AG20443 (cell line): Measurements from ENCODE around the gene C14orf93.

ENCODE experiments used
- DNase-seq: peaks from one replicate; pipeline ENCODE4 v3.0.0; 2012; ENCODE audit warnings: low spot score, mixed read lengths

Gene C14orf93

DNA sequence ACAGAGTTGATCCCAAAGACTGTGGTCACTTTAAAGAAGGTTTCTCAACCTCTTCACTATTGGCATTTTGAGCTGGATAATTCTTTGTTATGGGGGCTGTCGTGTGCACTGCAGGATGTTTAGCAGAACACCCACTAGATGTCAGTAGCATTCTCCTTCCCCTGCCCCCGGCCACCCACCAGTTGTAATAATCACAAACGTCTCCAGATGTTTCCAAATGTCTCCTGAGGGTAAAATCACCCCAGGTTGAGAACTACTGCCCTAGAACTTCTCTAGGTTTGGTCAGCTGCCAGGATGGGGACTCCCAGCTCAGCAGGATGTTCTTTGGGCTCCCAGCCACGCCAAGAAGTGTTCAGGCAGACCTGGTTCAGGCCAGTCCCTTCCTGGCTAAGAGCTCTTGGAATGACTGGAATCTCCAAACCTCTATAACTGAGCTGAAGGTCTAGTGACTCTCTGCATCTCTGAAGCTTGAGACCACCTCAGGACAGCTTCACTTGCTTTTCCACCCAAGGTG, 15.1 kb downstream of the C14orf93 start:
- DNase-seq = peak; percentile 51

DNA sequence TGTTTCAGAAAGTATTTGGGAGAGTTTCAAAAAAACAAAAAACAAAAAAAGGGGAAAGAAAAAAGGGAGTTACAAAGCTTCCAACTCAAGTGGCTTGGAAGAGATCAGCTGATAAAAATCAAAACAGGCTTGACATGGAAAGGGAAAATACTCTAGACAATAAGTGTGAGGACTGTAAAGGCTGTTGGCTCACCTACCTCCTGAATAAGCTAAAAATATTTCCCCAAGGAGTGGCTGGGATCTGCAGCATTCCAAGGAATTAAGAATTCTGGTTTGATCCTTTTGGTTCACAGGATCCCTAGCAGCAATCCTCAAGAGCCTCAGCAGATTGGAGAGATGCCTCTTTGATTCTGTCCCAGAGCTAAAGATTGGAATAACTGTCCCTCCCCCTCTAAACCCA, 16.4 kb downstream of the C14orf93 start:
- no peak for DNase-seq

DNA sequence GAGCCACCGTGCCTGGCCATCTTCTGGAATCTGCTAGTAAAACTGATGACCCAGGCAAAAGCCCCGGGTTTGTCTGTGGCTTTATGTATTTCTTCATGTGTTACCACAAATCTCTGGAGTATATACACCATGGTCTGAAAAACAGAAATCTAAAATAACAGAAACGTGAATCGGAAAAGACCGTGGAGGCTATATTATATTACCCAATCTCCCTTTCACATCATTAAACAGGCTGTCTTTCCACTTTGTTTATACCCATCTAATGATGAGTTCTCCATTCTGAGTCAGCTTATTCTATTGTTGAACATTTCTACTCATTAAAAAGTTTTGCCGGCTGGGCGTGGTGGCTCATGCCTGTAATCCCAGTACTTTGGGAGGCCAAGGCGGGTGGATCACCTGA, 18.1 kb downstream of the C14orf93 start:
- no peak for DNase-seq

GRCh38 chr14:22987291-22987690, 22.7 kb downstream of the C14orf93 start:
- DNase-seq = no peak

GRCh38 chr14:22986508-22987054, 23.4 kb downstream of the C14orf93 start:
- peak; percentile 83 for DNase-seq

GRCh38 chr14:22985894-22986507, 23.9 kb downstream of the C14orf93 start:
- DNase-seq = no peak

GRCh38 chr14:22984959-22985658, 24.8 kb downstream of the C14orf93 start:
- no peak for DNase-seq

GRCh38 chr14:22982477-22983245, 27.3 kb downstream of the C14orf93 start, which contains the start of gene AJUBA:
Gene AJUBA, minus strand, starts transcription at chr14:22982551. Its CDS starts 285 bp downstream, at chr14:22982266.
- peak; percentile 95 for DNase-seq

DNA sequence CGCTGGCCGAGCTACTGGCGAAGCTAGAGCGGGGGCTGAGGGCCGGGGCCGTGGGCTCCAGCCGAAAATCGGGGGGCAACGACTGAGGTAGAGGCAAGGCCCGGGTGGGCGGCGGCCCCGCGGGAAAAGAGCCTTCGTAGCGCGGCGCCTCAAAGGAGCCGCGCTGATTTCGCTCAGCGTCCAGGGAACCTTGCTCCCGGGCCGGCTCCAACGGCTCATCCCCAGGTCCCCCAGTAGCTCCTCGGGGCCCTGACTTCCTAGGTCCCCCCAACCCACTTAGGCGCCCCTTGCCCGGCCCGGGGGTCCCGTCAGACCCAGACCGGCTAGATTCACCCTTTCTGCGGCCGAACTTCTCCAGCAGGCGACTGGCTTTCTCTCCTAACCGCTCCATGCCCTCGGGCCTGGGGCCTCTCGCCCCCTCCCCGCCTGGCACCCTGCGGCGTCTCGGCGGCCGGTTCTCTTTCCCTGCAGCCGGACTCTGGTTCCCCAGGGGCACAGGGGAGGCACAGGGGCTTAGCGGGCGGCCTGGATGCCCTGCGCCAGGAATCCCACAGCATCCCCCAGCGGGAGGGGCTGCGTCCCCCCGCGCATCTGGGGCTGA, 28.0 kb downstream of the C14orf93 start:
- no peak for DNase-seq

DNA sequence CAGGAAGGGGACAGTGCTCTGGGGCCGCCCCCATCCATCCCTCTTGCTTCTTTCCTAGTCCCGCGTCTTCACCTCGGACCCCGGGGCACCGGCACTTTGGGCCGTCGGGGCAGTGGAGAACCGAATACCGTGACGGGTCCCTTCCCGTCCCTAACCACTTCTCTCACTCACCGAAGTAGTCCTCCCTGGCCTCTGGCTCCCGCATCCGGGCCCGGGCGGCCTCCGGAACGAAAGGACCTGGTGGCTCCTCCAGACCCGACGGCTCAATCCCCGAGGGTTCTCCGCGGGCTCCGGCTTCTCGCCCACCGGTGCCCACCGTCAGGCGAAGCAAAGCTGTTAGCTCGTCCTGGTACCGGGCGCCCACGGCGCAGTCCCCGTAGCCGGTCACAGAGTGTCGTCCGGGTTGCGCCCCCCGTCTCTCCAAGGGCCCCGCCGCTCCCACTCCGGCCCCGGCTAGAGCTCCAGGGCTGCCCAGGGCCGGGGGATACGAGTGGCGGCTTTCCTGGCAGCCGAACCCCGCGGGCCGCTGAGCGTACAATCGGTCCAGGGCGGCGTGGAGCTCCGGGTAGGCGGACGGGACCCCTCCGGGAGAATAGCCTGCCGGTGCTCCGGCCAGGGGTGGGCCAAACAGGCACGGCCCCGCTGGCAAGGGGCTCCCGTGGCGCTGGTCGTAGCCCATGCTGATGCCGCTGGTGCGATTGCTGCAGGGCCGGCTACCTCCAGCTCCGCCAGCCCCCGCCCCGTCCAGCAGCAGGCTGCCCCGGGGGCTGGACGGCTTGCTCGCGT, 28.7 kb downstream of the C14orf93 start:
- peak; percentile 42 for DNase-seq

DNA sequence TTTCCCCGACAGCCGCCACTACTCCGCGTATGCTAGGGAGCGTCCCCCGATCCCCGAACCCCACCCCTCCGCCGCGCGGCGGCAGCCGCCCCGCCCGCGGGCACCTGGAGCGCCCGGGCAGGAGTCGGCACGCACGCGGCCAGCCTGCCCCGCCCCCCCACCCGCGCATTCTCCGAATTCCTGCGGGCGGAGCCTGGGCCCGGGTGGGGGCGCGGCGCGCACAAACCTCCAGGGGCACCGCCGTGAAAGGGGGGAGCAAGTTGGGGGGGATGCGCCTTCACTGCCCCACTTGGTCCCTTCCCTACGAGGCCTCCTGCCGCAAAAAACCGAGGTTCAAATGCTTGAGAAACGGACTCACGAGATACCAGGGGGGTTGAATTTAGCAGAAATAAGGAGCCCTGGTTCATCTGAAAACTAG, 29.3 kb downstream of the C14orf93 start:
- DNase-seq = peak; percentile 92

- DNase-seq = no peak
Measured at GRCh38 chr14:22979748-22980392, 30.1 kb downstream of the C14orf93 start.

DNA sequence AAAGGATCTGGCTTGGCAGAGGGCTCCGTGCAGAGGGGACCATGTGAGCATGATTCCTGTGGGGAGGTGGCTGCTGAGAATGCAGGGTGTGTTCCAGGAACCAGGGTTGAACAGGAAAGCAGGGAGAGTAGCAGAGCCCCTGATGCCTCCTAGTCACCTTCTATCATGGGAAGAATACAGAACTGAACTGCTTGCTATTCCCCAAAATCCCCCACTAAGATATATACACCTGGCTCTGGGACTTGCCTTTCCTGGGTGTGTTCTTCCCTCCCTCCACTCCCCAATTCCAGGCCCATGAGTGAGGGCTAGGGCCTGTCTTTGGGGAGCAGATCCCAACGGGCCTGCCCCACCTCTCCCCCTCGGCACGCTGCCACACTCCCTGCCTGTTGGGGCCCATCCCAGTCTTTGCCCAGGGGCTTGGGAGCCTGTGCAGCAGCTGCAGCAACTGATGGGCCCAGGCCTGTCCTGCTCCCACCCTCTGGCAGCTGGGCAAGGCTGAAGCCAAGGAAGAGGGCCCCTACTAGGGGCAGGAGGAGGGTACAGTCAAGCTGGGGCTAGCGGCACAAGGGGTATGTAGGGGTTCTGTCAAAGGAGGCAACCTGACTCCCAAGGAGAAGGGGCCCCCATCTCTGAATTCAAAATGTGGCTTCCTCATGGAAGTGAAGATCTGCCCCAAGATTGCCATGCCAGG, 30.8 kb downstream of the C14orf93 start:
- no peak for DNase-seq

DNA sequence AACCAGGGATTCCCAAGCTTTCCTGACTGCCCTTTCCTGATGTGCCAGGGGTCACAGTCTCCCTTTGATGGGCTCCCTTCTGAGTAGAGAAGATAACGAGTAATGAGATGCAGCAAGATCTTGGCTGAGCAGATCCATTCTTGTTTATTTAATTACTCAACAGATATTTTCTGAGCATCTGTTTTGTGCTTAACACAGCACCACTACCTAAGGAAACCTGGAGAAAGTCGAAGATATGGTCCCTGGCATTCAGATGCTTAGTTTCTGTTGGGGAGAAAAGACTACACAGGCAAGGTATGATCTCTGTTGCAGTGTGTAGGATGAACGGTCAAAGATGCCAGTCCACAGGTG, 31.5 kb downstream of the C14orf93 start:
- DNase-seq = no peak

- DNase-seq = peak; percentile 91
Measured at GRCh38 chr14:22977684-22978486, 32.1 kb downstream of the C14orf93 start.

- DNase-seq = no peak
Measured at GRCh38 chr14:22977434-22977683, 32.6 kb downstream of the C14orf93 start.

- DNase-seq = no peak
Measured at GRCh38 chr14:22976620-22977433, 33.1 kb downstream of the C14orf93 start.

GRCh38 chr14:22974530-22975313, 35.2 kb downstream of the C14orf93 start:
- no peak for DNase-seq
